ENCODE measurements around the gene NVL. TPM values are rescaled to one million over a fixed set of nuclear protein-coding genes. Genes with fewer than 3 reads are reported as not detected.

The NVL gene
- total and polyA plus RNA-seq, 2 of the 4 experiments (the other 2 are of a cell fraction), result 16.5 to 18.4 TPM

- H3K4me3 ChIP-seq (ENCODE audit: insufficient read depth, low read depth, low read length), result no peak overlapping the region
Observed at GRCh38 chr1:224304767-224305166, 25.2 kb downstream of the NVL start.

More at GRCh38 chr1:224304767-224305166, 25.2 kb downstream of the NVL start:
- dilution Hi-C loops (cut with HindIII; ENCODE audit: low sequenced_read_pairs, unreplicated experiment), result no loop called here
- Histone ChIP-seq H3K14ac (replicated peaks; ENCODE audit: low read depth, low read length) (no peak overlapping the region), H4K5ac (ENCODE audit: low read depth, low read length) (no peak overlapping the region), H3K36me3 (ENCODE audit: control insufficient read depth, insufficient read depth, low read length) (peaks cover 26% of the 10 kb centered on the region), H4K8ac (ENCODE audit: low read depth in 2 of 2, low read length in 2 of 2) (no peak overlapping the region), H3K9me1 (ENCODE audit: insufficient read depth, low read length) (peaks cover 5% of the 10 kb centered on the region; the same call in 1 of the 2 replicates), H3K27ac (ENCODE audit: insufficient read depth, low read length) (no peak overlapping the region), H3K9me3 (ENCODE audit: control insufficient read depth, insufficient read depth, low read length) (no peaks in the 10 kb centered on the region), H2BK5ac (ENCODE audit: low read depth, low read length, poor library complexity, severe bottlenecking) (no peak overlapping the region), H3K4me2 (ENCODE audit: low read depth, low read length) (no peak overlapping the region), H3K4me1 (ENCODE audit: control insufficient read depth, insufficient read depth, low read length) (no peaks in the 10 kb centered on the region), H3K56ac (ENCODE audit: extremely low read depth, insufficient read depth, low read length) (no peak overlapping the region), H2BK120ac (ENCODE audit: low read depth, low read length) (no peak overlapping the region), H3K4ac (ENCODE audit: low read depth, low read length) (no peak overlapping the region), H4K91ac (ENCODE audit: insufficient read depth, low read depth, low read length) (no peak overlapping the region), H2AK5ac (ENCODE audit: low read depth, low read length) (no peak overlapping the region), H4K20me1 (ENCODE audit: insufficient read depth, low read length) (no peaks in the 10 kb centered on the region), H2AFZ (replicated peaks; ENCODE audit: low read length, poor library complexity) (no peak overlapping the region), H3K23ac (ENCODE audit: low read depth, low read length) (no peak overlapping the region), H2BK20ac (ENCODE audit: low read depth, low read length) (no peak overlapping the region), H3K79me1 (ENCODE audit: low read depth in 1 of 2, low read length in 2 of 2) (peaks cover 0 to 7% of the 10 kb centered on the region in 2 experiments; a peak in 3 of 4 replicates), H2BK15ac (ENCODE audit: low read depth, low read length) (no peak overlapping the region), H2AK9ac (replicated peaks; ENCODE audit: low read depth, low read length, poor library complexity) (no peak overlapping the region), H3K27me3 (ENCODE audit: control insufficient read depth, insufficient read depth, low read length) (no peaks in the 10 kb centered on the region), H3K9ac (ENCODE audit: low read depth, low read length) (no peak overlapping the region), H3K18ac (ENCODE audit: low read depth, low read length) (no peak overlapping the region)
- CTCF ChIA-PET, result no interaction called here
- no CpG with 5 or more reads among the region's 2 CpGs for whole genome bisulfite sequencing, 2 experiments (ENCODE audit: extremely low coverage in 2 of 2, insufficient read length in 1 of 2)
- intact Hi-C loops (cut with micrococcal nuclease), result no loop called here
- in situ Hi-C loops (cut with MboI; ENCODE audit: low sequenced_read_pairs), result no loop called here
- ATAC-seq (ENCODE audit: low read depth) (no peak), DNase-seq (no peak)
- BruUV-seq (replicated peaks), result no TSS peak
- POLR2A ChIA-PET (ENCODE audit: unreplicated experiment), result interaction anchor here (0.6 kb wide), 1 partner anchor 50 kb away, joined by 3 read pairs; no protein-coding TSS in a partner anchor
- TF ChIP-seq POLR2A (IDR thresholded peaks at IDR 0.05; ENCODE audit: low read depth, low read length), result no peak
- TF ChIP-seq RCOR1 (IDR thresholded peaks at IDR 0.05; ENCODE audit: insufficient replicate concordance, low read length), result no peak
- no peak for TF ChIP-seq CEBPB (IDR thresholded peaks at IDR 0.05; ENCODE audit: low read depth, low read length)
- no peak for TF ChIP-seq RFX5 (IDR thresholded peaks at IDR 0.05; ENCODE audit: low read depth, low read length)
- TF ChIP-seq RAD21 (IDR thresholded peaks at IDR 0.05; ENCODE audit: low read length), result no peak
- TF ChIP-seq MAFK (IDR thresholded peaks at IDR 0.05; ENCODE audit: low read depth, low read length), result no peak
- no peak for TF ChIP-seq NFE2L2 (IDR thresholded peaks at IDR 0.05; ENCODE audit: low read depth, low read length)
- TF ChIP-seq FOS (IDR thresholded peaks at IDR 0.05; ENCODE audit: low read depth, low read length), result no peak
- TF ChIP-seq, protein P1, sequence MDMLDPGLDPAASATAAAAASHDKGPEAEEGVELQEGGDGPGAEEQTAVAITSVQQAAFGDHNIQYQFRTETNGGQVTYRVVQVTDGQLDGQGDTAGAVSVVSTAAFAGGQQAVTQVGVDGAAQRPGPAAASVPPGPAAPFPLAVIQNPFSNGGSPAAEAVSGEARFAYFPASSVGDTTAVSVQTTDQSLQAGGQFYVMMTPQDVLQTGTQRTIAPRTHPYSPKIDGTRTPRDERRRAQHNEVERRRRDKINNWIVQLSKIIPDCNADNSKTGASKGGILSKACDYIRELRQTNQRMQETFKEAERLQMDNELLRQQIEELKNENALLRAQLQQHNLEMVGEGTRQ (IDR thresholded peaks at IDR 0.05; ENCODE audit: low read depth, low read length), result no peak
- TF ChIP-seq SMC3 (IDR thresholded peaks at IDR 0.05; ENCODE audit: low read depth, low read length), result no peak
- TF ChIP-seq MAZ (IDR thresholded peaks at IDR 0.05; ENCODE audit: borderline replicate concordance, low read depth, low read length), result no peak

All from IMR-90 (cell line).